HG02885 (cell line): ENCODE data around the gene OR2T5.
A peak's percentile ranks its signal among the peaks of the same experiment; 100 is the strongest.
"Not testable (repeated sequence)": the region's sequence is repeated elsewhere in the genome, so short reads cannot be mapped to it uniquely, and the experiment has no call there.

ENCODE experiments used
- ATAC-seq: cut with Tn5 transposase; IDR thresholded peaks from one replicate; pipeline ENCODE4 v1.9.1; 2021; ENCODE audit warnings: mild to moderate bottlenecking; ENCODE audit not compliant: unreplicated experiment, poor library complexity

Gene OR2T5

DNA sequence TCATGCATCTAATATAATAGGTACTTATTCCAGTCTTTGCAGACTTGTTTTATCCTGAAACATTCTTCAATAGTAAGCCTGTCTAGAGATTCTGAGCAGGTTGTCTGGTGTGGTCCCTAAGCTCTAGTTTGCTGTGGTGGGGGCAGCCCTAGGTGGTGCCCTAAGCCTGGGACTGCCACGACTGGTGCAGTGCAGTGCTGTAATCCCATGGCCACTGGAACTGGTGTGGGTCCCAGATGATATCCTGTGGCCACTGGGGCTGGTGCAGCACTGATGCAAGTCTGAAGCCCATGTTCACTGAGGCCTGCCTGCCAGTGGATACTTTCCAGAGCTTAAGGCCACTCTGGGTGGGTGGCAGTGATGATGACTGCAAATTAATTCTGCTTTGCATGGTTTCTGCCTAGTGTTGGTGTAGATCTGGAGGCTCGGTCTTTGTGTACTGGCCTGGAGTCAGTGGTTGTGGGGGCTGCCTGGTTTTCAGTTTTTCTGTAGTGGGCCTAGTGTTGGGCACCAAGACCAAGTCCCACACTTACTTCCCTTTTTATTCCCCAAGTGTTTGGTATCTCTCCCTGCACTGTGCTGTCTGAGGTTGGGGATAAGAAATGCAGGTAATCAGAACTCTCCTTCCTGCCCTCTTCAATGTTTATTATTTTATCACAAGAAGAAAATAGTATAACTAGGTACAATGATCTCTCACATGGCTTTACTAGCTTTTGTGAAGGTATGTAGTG is 12.1 kb downstream of the OR2T5 start:
- ATAC-seq = not testable (repeated sequence)

DNA sequence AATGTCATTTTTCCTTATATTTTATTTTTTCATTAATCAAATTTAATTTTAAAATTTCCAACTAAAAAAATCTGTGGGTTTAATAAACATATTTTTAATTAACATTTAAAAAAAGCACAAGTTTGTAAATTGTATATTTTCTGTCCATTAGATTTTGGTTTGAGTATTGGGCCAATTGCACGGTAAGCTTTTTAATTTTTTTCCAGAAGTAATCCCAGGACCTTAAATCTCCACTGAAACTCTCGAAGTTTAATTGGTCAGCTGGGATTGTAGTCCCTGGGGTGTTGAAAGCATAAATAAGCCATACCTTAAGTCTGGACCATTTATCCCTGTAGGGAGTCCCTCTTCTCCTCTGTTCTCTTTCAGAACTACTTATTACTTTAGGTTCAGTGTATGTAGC is 19.4 kb downstream of the OR2T5 start, which contains the start of gene OR2G6:
Gene OR2G6 (plus strand): TSS at position 301 of the 400 bp plus-strand sequence. CDS start 13,574 bp downstream, outside the sequence.
- ATAC-seq = not testable (repeated sequence)

DNA sequence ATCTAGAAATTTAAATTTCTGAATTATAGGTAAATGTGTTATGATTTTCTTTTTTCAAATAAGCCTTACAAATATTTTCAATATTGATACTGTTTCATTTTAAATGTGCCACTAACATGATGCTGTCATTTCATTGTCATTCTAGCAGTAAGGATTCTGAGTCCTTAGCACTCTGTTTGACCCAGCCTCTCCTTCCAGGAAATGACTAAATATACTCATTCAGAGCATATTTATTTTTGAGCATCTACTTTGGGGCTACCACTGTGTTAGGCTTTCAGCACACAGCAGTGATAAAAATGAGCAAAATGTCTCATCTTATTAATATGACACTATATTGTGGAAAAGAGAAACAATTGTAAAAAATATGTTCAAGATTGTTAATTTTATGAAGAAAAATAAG is 21.8 kb downstream of the OR2T5 start:
- peak; percentile 62 for ATAC-seq

DNA sequence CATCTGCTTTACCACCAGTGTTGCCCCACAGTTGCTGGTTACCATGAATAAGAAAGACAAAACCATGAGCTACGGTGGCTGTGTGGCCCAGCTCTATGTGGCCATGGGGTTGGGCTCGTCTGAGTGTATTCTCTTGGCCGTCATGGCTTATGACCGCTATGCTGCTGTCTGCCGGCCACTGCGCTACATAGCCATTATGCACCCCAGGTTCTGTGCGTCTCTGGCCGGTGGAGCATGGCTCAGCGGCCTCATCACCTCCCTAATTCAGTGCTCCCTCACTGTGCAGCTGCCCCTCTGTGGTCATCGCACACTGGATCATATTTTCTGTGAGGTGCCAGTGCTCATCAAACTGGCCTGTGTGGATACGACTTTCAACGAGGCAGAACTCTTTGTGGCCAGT is 33.5 kb downstream of the OR2T5 start:
- ATAC-seq = no peak

DNA sequence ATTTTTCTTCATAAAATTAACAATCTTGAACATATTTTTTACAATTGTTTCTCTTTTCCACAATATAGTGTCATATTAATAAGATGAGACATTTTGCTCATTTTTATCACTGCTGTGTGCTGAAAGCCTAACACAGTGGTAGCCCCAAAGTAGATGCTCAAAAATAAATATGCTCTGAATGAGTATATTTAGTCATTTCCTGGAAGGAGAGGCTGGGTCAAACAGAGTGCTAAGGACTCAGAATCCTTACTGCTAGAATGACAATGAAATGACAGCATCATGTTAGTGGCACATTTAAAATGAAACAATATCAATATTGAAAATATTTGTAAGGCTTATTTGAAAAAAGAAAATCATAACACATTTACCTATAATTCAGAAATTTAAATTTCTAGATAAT is 49.1 kb downstream of the OR2T5 start:
- ATAC-seq = peak; percentile 65
